ENCODE measurements around the gene ALKBH3. TPM values are rescaled to one million over a fixed set of nuclear protein-coding genes. Genes with fewer than 3 reads are reported as not detected.

Gene ALKBH3
- total and polyA plus RNA-seq, 2 of the 13 experiments (the other 11 are each of a cell fraction or from before 2014, with no cell fraction given): 17.8 to 36.1 TPM

DNA sequence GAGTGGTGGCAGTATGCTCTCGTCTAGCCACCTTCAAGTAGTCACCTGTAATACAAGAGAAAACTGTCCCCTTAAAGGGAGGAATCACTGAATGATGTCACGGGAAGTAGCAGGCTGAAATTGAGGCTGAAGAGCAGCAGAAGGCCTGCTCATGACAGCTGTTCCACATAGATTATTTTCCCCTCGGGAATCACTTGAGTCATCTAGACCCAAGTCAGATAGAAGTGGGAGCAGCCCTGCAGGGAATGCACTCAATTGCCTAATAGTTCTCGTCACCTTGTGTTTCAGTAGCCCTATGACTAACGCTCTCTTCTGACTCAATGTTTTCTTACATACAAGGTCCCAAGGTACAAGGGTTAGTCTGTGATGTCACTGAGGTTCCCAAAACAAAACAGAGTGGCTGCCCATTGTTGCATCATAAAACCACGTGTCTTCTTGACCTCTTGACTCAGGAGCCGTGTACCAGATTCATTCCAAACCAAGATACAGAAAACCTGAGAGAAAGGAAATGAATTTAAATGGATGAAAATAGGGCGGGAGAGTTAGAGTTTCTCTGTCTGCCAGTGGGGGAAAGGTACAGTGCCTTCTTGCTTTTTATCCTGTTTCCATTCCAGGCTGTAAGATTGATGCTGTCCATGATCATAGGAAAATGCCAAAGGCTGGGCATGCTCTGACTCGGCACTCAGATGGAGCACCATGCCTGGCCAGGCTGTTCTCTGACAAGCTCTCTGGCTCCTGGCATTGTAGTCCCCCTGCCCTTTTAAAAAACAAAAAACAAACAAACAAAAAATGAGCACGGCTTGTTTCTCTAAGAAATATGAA, 40.2 kb downstream of the ALKBH3 start (continued):
- TF ChIP-seq ZNF547 (CRISPR knock-in tag; IDR thresholded peaks at IDR 0.05): no peak
- no peak for TF ChIP-seq ZFX (CRISPR knock-in tag; IDR thresholded peaks at IDR 0.05; ENCODE audit: low read depth)
- no peak for TF ChIP-seq ZNF180 (CRISPR knock-in tag; IDR thresholded peaks at IDR 0.05; ENCODE audit: borderline replicate concordance, low read depth)
- TF ChIP-seq, protein P1, sequence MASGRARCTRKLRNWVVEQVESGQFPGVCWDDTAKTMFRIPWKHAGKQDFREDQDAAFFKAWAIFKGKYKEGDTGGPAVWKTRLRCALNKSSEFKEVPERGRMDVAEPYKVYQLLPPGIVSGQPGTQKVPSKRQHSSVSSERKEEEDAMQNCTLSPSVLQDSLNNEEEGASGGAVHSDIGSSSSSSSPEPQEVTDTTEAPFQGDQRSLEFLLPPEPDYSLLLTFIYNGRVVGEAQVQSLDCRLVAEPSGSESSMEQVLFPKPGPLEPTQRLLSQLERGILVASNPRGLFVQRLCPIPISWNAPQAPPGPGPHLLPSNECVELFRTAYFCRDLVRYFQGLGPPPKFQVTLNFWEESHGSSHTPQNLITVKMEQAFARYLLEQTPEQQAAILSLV (CRISPR knock-in tag; IDR thresholded peaks at IDR 0.05; ENCODE audit: borderline replicate concordance): no peak
- no peak for TF ChIP-seq ZNF720 (CRISPR knock-in tag; IDR thresholded peaks at IDR 0.05)
- no peak for TF ChIP-seq E2F1 (CRISPR knock-in tag; IDR thresholded peaks at IDR 0.05)
- TF ChIP-seq LRRFIP1 (CRISPR knock-in tag; conservative IDR thresholded peaks at IDR 0.05): no peak
- no peak for TF ChIP-seq MLXIP (CRISPR knock-in tag; IDR thresholded peaks at IDR 0.05; ENCODE audit: borderline replicate concordance)
- TF ChIP-seq ATM (IDR thresholded peaks at IDR 0.05; ENCODE audit: borderline replicate concordance): no peak
- no peak for TF ChIP-seq ZNF263 (CRISPR knock-in tag; IDR thresholded peaks at IDR 0.05)
- no peak for TF ChIP-seq POLR2AphosphoS2 (IDR thresholded peaks at IDR 0.05; ENCODE audit: low read depth, low read length)
- no peak for TF ChIP-seq ZSCAN25 (CRISPR knock-in tag; IDR thresholded peaks at IDR 0.05)
- no peak for TF ChIP-seq ZFP90 (CRISPR knock-in tag; IDR thresholded peaks at IDR 0.05; ENCODE audit: borderline replicate concordance)
- no peak for TF ChIP-seq ZNF501 (CRISPR knock-in tag; IDR thresholded peaks at IDR 0.05)
- TF ChIP-seq BRF2 (CRISPR knock-in tag; IDR thresholded peaks at IDR 0.05): no peak
- no peak for TF ChIP-seq ZNF451 (CRISPR knock-in tag; IDR thresholded peaks at IDR 0.05)
- TF ChIP-seq, protein P2, sequence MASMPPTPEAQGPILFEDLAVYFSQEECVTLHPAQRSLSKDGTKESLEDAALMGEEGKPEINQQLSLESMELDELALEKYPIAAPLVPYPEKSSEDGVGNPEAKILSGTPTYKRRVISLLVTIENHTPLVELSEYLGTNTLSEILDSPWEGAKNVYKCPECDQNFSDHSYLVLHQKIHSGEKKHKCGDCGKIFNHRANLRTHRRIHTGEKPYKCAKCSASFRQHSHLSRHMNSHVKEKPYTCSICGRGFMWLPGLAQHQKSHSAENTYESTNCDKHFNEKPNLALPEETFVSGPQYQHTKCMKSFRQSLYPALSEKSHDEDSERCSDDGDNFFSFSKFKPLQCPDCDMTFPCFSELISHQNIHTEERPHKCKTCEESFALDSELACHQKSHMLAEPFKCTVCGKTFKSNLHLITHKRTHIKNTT (CRISPR knock-in tag; IDR thresholded peaks at IDR 0.05): no peak
- TF ChIP-seq ZNF343 (CRISPR knock-in tag; IDR thresholded peaks at IDR 0.05): no peak
- no peak for TF ChIP-seq TSC22D2 (CRISPR knock-in tag; IDR thresholded peaks at IDR 0.05; ENCODE audit: borderline replicate concordance)
